ENCODE data around the gene PUSL1.

DNA sequence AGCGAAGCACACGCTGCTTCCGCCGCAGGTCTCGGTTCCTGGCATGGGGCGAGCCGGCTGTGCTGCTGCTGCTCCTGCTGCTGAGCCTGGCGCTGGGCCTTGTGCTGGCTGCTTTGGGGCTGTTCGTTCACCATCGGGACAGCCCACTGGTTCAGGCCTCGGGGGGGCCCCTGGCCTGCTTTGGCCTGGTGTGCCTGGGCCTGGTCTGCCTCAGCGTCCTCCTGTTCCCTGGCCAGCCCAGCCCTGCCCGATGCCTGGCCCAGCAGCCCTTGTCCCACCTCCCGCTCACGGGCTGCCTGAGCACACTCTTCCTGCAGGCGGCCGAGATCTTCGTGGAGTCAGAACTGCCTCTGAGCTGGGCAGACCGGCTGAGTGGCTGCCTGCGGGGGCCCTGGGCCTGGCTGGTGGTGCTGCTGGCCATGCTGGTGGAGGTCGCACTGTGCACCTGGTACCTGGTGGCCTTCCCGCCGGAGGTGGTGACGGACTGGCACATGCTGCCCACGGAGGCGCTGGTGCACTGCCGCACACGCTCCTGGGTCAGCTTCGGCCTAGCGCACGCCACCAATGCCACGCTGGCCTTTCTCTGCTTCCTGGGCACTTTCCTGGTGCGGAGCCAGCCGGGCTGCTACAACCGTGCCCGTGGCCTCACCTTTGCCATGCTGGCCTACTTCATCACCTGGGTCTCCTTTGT lies 25.3 kb downstream of the PUSL1 start:
- no peak for TF ChIP-seq POLR2A (IDR thresholded peaks at IDR 0.05; ENCODE audit: low read length)
- no peak for TF ChIP-seq GATA1 (IDR thresholded peaks at IDR 0.05; ENCODE audit: low read depth, low read length)

All from erythroblast (primary cell).